Neural progenitor cell (in vitro differentiated cells): ENCODE data around the gene SOX10. TPM values are rescaled to one million over a fixed set of nuclear protein-coding genes. Genes with fewer than 3 reads are reported as not detected.
"Not testable (repeated sequence)": the region's sequence is repeated elsewhere in the genome, so short reads cannot be mapped to it uniquely, and the experiment has no call there.

Experiments
- DNase-seq: peaks from one replicate; pipeline ENCODE4 v3.0.0-alpha.2; 2016; ENCODE audit warnings: low spot score
- H2AFZ ChIP-seq: fragments of 200-600 bp; sonication (generic); replicated peaks from 2 replicates; pipeline ENCODE4 v1.6.1; 2016; ENCODE audit warnings: antibody characterized with exemption
- H3F3A ChIP-seq: fragments of 200-600 bp; sonication (generic); 2 replicates; pipeline ENCODE4 v1.6.1; 2016; ENCODE audit warnings: antibody characterized with exemption, low read depth
- H3K27ac ChIP-seq: fragments of 200-600 bp; sonication (generic); 2 replicates; pipeline ENCODE4 v1.5.1; 2016; ENCODE audit warnings: mild to moderate bottlenecking
- H3K27me3 ChIP-seq: fragments of 200-600 bp; sonication (generic); 2 replicates; pipeline ENCODE4 v1.6.1; 2016; ENCODE audit warnings: mild to moderate bottlenecking, moderate library complexity
- H3K36me3 ChIP-seq: fragments of 200-600 bp; sonication (generic); 2 replicates; pipeline ENCODE4 v1.5.1; 2016
- H3K4me1 ChIP-seq: fragments of 200-600 bp; sonication (generic); 2 replicates; pipeline ENCODE4 v1.6.1; 2016; ENCODE audit warnings: mixed run types
- H3K4me2 ChIP-seq: fragments of 200-600 bp; sonication (generic); 2 replicates; pipeline ENCODE4 v1.6.1; 2016
- H3K4me3 ChIP-seq: fragments of 200-600 bp; sonication (generic); 2 replicates; pipeline ENCODE4 v1.5.1; 2016
- H3K79me2 ChIP-seq: fragments of 200-600 bp; sonication (generic); 2 replicates; pipeline ENCODE4 v1.6.1; 2016; ENCODE audit warnings: low read depth
- H3K9ac ChIP-seq: fragments of 200-600 bp; sonication (generic); 2 replicates; pipeline ENCODE4 v1.6.1; 2016
- H3K9me3 ChIP-seq: fragments of 200-600 bp; sonication (generic); 2 replicates; pipeline ENCODE4 v1.5.1; 2016; ENCODE audit warnings: low read depth
- H4K20me1 ChIP-seq: fragments of 200-600 bp; sonication (generic); 2 replicates; pipeline ENCODE4 v1.6.1; 2016; ENCODE audit warnings: low read depth
- H3K27ac Mint-ChIP-seq: 3 replicates; pipeline ENCODE4 v1.8.0; 2021; ENCODE audit warnings: mixed read lengths
- H3K27me3 Mint-ChIP-seq: 2 replicates; pipeline ENCODE4 v1.8.0; 2022; ENCODE audit warnings: low read depth, mild to moderate bottlenecking, inconsistent platforms, moderate library complexity, mixed read lengths; ENCODE audit not compliant: insufficient read depth
- H3K36me3 Mint-ChIP-seq: 3 replicates; pipeline ENCODE4 v1.8.0; 2021; ENCODE audit warnings: mixed read lengths
- H3K4me1 Mint-ChIP-seq: 3 replicates; pipeline ENCODE4 v1.8.0; 2021; ENCODE audit warnings: mixed read lengths
- H3K4me3 Mint-ChIP-seq: 3 replicates; pipeline ENCODE4 v1.8.0; 2021; ENCODE audit warnings: mild to moderate bottlenecking, moderate library complexity, mixed read lengths
- H3K9me3 Mint-ChIP-seq: 3 replicates; pipeline ENCODE4 v1.8.0; 2020; ENCODE audit warnings: mixed read lengths
- CTCF ChIP-seq: fragments of 200-600 bp; sonication (generic); IDR thresholded peaks from 2 replicates; pipeline ENCODE4 v1.5.1; 2017; ENCODE audit warnings: antibody characterized with exemption, mild to moderate bottlenecking
- EZH2 ChIP-seq: fragments of 200-600 bp; sonication (generic); IDR thresholded peaks from 2 replicates; pipeline ENCODE4 v1.6.1; 2017; ENCODE audit warnings: antibody characterized with exemption, mild to moderate bottlenecking, moderate library complexity
- EZH2phosphoT487 ChIP-seq: fragments of 200-600 bp; sonication (generic); IDR thresholded peaks from 2 replicates; pipeline ENCODE4 v1.6.1; 2017; ENCODE audit warnings: antibody characterized with exemption
- total RNA-seq: library from RNA; depleted of rRNA; stranded (reverse); fragments of >200 nt; gene quantifications from 2 replicates; pipeline ENCODE4 v1.2.3, GENCODE V29; 2015; ENCODE audit warnings: low replicate concordance

Gene SOX10
- total RNA-seq, 1 donor from 2014 or later: 0.99 TPM

GRCh38 chr22:37953062-37953436, 31.3 kb downstream of the SOX10 start:
- Mint-ChIP-seq H3K36me3 (peaks cover 10% of the 10 kb centered on the region), H3K27ac (peak overlapping the region; percentile 57), H3K27me3 (no peaks in the 10 kb centered on the region), H3K4me1 (peaks cover 24% of the 10 kb centered on the region), H3K4me3 (peak overlapping the region; percentile 100), H3K9me3 (no peaks in the 10 kb centered on the region)
- H3K9me3 ChIP-seq: no peaks in the 10 kb centered on the region
- H3K27me3 ChIP-seq: peaks cover 15% of the 10 kb centered on the region
- H4K20me1 ChIP-seq: peaks cover 5% of the 10 kb centered on the region
- H2AFZ ChIP-seq: peak overlapping the region; percentile 96
- H3F3A ChIP-seq: peaks cover 12% of the 10 kb centered on the region
- peak overlapping the region; percentile 83 for H3K4me3 ChIP-seq
- H3K4me1 ChIP-seq: peaks cover 14% of the 10 kb centered on the region
- TF ChIP-seq CTCF (no peak), EZH2phosphoT487 (no peak), EZH2 (no peak)
- peaks cover 31% of the 10 kb centered on the region for H3K79me2 ChIP-seq
- H3K36me3 ChIP-seq: no peaks in the 10 kb centered on the region
- H3K9ac ChIP-seq: no peak overlapping the region
- no peak overlapping the region for H3K27ac ChIP-seq
- H3K4me2 ChIP-seq: peak overlapping the region; percentile 86
- DNase-seq: peak; percentile 29

- H3K79me2 ChIP-seq: peaks cover 31% of the 10 kb centered on the region
- H3K27ac ChIP-seq, H3K27me3 Mint-ChIP-seq, H3K27ac Mint-ChIP-seq, DNase-seq, H3K9me3 ChIP-seq, H3K36me3 Mint-ChIP-seq, H3K9me3 Mint-ChIP-seq, H4K20me1 ChIP-seq, H3K36me3 ChIP-seq, H3K9ac ChIP-seq: not testable (repeated sequence)
- peak; percentile 32 for TF ChIP-seq EZH2
- H3K4me1 ChIP-seq: peaks cover 14% of the 10 kb centered on the region
- H2AFZ ChIP-seq: peak overlapping the region; percentile 96
- H3K4me3 ChIP-seq: peak overlapping the region; percentile 83
- peaks cover 15% of the 10 kb centered on the region for H3K27me3 ChIP-seq
- peak overlapping the region; percentile 100 for H3K4me3 Mint-ChIP-seq
- peaks cover 12% of the 10 kb centered on the region for H3F3A ChIP-seq
- H3K4me1 Mint-ChIP-seq: peaks cover 24% of the 10 kb centered on the region
- H3K4me2 ChIP-seq: peak overlapping the region; percentile 86
Measured at GRCh38 chr22:37952629-37953028, 31.7 kb downstream of the SOX10 start.

GRCh38 chr22:37951305-37951704, 33.0 kb downstream of the SOX10 start:
- peaks cover 28% of the 10 kb centered on the region for H3K79me2 ChIP-seq
- peaks cover 12% of the 10 kb centered on the region for H3F3A ChIP-seq
- H3K9me3 Mint-ChIP-seq: no peaks in the 10 kb centered on the region
- TF ChIP-seq EZH2phosphoT487: no peak
- TF ChIP-seq EZH2: no peak
- peak; percentile 25 for TF ChIP-seq CTCF
- peak overlapping the region; percentile 22 for H3K4me2 ChIP-seq
- H3K27ac Mint-ChIP-seq: peak overlapping the region; percentile 68
- H3K27me3 ChIP-seq: peaks cover 15% of the 10 kb centered on the region
- peaks cover 5% of the 10 kb centered on the region for H4K20me1 ChIP-seq
- H3K4me3 ChIP-seq: no peak overlapping the region
- H3K27ac ChIP-seq: no peak overlapping the region
- no peaks in the 10 kb centered on the region for H3K36me3 ChIP-seq
- peaks cover 14% of the 10 kb centered on the region for H3K4me1 ChIP-seq
- no peak overlapping the region for H2AFZ ChIP-seq
- peaks cover 2% of the 10 kb centered on the region for H3K36me3 Mint-ChIP-seq
- H3K4me1 Mint-ChIP-seq: peaks cover 24% of the 10 kb centered on the region
- DNase-seq: peak; percentile 63
- H3K27me3 Mint-ChIP-seq: no peaks in the 10 kb centered on the region
- H3K4me3 Mint-ChIP-seq: peak overlapping the region; percentile 69
- H3K9ac ChIP-seq: no peak overlapping the region
- H3K9me3 ChIP-seq: no peaks in the 10 kb centered on the region

- H3K36me3 ChIP-seq, H3K9ac ChIP-seq, H2AFZ ChIP-seq, H3K9me3 Mint-ChIP-seq, H3K4me1 Mint-ChIP-seq, H3K27me3 Mint-ChIP-seq, H4K20me1 ChIP-seq, H3K36me3 Mint-ChIP-seq, DNase-seq, H3K9me3 ChIP-seq, H3K27ac Mint-ChIP-seq, H3K4me3 ChIP-seq, H3K27me3 ChIP-seq, H3K4me1 ChIP-seq, H3K4me2 ChIP-seq, H3K4me3 Mint-ChIP-seq, H3K27ac ChIP-seq, H3K79me2 ChIP-seq: not testable (repeated sequence)
- H3F3A ChIP-seq: peaks cover 12% of the 10 kb centered on the region
Measured at GRCh38 chr22:37947142-37947795, 37.1 kb downstream of the SOX10 start.

- not testable (repeated sequence) for H3K4me1 ChIP-seq, H3K4me3 Mint-ChIP-seq, DNase-seq, H3K4me2 ChIP-seq, H3K27ac ChIP-seq, H3K9me3 Mint-ChIP-seq, H3K9me3 ChIP-seq, H3K36me3 Mint-ChIP-seq, H3K36me3 ChIP-seq, H4K20me1 ChIP-seq, H3F3A ChIP-seq, H3K27ac Mint-ChIP-seq, H3K9ac ChIP-seq, H3K27me3 Mint-ChIP-seq, H3K79me2 ChIP-seq, H3K27me3 ChIP-seq, H2AFZ ChIP-seq, H3K4me3 ChIP-seq, H3K4me1 Mint-ChIP-seq
Measured at GRCh38 chr22:37944423-37944822, 39.9 kb downstream of the SOX10 start.
